Testis (tissue), 2 donors: ENCODE measurements around the gene GATA2.

Experiments used
- CTCF ChIP-seq, 3 experiments: fragments of 450-650 bp in 2 of 3; fragments of 200-600 bp in 1 of 3; sonication (generic) in 1 of 3; IDR thresholded peaks; one replicate each; pipeline ENCODE4 v1.5.1; 2016 to 2019; ENCODE audit warnings: antibody characterized with exemption in 3 of 3, mild to moderate bottlenecking in 2 of 3, moderate library complexity in 1 of 3
- POLR2A ChIP-seq: fragments of 450-650 bp; IDR thresholded peaks from one replicate; pipeline ENCODE4 v1.6.1; 2017; ENCODE audit warnings: antibody characterized with exemption, mild to moderate bottlenecking, moderate library complexity

DNA sequence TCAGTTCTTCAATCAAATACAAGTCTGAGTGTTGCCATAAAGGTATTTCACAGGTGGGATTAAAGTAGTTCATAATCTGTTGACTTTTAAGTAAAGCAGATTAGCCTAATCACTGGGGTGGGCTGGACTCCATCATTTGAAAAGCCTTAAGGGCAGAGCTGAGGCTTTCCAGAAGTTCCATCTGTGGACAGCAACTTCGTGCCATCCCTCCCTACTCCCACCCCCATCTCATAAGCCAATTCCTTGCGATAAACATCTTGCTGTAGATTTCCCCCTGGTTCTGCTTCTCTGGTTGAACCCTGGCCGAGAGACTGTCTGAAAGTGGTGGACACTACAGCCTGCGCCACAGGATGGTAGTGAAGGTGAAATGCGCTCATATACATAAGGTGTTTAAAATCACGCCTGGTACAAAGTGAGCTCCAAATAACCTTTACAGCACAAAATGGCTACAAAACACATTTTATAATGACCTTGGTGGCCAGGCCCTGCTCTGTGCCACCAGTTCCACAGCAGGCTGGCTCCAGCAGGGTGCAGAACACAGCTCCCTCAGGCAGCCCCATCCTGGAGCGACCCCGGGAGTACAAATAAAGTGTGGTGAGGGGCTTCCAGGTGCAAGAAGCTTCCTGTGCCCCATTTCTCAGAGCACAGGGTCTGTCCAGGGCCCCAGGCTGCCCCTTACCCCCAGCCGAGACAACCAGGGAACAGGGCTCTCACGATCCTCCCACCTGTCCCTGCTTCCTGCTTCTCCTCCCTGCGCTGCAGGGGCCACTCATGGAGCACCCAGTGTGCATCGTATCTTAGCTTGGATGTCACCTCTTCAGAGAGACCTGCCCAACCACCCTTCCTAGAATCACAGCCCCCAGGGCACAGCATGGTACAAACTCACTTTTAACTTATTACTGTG lies 25.8 kb upstream of the GATA2 start:
- no peak for TF ChIP-seq CTCF (IDR thresholded peaks at IDR 0.05)
- TF ChIP-seq POLR2A: no peak
